NCI-H1417 treated with DMSO at 0.1 percent for 48 hours (cell line): ENCODE results near the gene ERC2.

Source experiments
- DNase-seq: peaks from one replicate; lab custom pipeline; 2025; lab: John Stamatoyannopoulos, UW

The ERC2 gene

DNA sequence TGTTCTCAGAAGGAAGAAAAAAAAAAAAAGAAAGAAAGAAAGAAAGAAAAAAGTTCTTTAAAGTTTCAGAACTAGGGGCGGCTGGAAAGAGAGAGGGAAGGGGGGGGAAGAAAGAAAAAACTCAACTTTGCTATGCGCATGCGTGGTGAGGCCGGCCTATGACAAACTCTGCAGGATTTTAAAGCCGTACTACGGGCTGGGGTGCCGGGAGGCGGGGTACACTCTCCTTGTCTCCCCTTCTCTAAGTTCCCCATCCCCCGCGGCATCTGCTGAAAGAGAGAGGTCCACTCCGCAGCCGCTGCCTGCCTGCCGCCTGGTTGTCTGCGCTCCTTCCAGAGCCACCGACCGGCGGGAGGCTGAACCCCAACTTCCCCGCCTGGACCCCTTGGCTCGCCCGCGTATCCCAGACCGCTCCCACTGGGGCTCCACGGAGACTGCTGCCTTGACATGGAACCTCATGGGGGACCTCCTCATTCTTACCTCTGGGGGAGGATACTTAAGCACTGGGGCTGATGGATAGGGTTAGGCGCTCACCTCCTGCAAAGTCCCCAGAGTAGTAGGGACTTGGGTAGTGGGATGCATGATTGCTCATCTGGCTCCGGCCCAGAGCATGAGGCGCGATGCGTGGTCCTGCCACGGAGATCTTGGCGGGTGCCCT is 979.7 kb downstream of the ERC2 start:
- DNase-seq, result no peak

- DNase-seq, result no peak
These were observed 980.7 kb downstream of the ERC2 start for GRCh38 chr3:55487381-55488241.

GRCh38 chr3:55486857-55487380 is 981.3 kb downstream of the ERC2 start, which contains the start of gene WNT5A:
Gene WNT5A (minus strand): TSS chr3:55487306. CDS start chr3:55486985, 321 bp downstream.
- DNase-seq, result no peak

DNA sequence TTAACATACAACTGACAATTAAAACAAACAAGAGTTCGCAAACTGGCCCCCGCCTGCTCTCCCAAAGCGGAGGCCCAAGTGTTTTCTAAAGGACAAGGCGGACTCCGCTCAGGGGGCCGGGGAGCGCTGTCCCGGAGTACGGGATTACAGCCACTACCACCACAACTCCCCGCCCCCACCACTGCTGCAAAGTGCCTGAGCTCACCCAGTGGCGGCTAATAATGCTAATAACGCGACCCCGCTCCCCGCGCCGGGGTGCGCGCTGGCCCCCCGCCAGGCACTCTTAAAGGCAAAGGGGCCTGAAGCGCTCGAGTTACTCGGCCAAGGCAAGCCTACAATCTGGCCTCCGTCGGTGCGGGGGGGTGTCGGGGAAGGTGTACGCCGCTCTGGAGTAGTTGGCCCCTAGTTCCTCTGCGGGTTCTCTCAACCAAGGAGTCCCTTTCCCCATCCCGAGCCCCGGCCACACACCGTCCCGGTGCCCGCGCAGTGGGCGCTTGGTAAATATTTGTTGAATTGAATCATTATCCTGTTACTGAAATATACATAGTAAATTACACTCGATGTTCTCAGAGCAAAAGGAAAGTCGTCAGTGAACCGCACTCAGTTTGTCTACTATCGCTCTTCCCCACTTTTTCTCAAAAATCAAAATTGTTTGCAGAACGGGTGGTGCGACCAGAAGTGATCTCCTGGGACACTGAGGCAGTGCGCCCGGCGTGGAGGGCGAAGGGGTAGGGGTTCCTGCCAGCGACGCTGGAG is 982.0 kb downstream of the ERC2 start:
- no peak for DNase-seq

DNA sequence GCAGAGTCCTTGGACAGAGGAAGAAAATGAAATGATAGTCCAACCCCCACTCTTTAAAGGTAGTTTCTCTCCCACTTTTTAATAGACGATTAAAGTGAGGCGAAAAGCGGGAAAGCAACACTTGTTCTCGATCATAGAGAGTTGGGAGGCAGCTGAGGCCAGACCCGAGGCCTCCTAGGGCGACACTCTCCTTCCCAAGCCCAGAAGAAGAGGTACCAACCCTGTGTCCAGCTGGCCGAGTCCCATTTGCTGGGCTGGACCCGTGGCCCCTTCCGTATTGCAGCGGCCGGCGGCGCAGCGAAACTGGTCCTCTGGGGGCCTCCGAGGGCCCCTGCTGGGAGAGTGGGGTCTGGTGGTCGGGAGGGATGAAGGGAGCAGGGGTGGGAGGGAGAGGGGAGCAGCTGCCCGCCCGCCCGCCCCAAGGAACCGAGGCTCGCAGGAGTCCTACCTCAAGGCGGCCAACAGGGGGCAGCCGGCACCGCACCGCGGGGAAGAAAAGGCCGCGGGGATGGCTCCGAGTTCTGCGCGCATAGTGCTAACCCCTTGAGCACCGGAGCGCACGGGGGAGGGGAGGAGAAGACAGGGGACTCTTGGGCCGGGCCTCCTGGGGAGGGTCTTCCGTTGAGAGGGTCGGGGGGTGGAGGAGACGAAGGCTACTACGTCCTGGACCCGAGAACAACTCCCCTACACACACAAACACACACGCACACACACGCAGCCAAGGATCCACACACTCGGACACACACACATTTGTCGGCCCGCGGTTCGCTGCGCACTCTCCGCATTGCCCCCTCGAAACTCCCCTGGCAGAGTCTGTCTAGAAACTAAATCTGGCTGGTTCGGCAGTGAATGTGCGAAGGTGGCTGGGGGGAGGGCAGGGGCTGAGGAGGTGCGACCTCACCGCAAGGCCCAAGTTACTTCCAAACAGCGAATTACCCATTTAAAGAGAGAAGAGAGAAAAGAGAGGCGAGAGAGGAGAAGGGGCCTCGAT is 983.2 kb downstream of the ERC2 start:
- no peak for DNase-seq

GRCh38 chr3:55484191-55484689 is 984.0 kb downstream of the ERC2 start:
- no peak for DNase-seq

- no peak for DNase-seq
These were observed 984.8 kb downstream of the ERC2 start for GRCh38 chr3:55483196-55484095.

- no peak for DNase-seq
These were observed 985.6 kb downstream of the ERC2 start for GRCh38 chr3:55482496-55483195.

DNA sequence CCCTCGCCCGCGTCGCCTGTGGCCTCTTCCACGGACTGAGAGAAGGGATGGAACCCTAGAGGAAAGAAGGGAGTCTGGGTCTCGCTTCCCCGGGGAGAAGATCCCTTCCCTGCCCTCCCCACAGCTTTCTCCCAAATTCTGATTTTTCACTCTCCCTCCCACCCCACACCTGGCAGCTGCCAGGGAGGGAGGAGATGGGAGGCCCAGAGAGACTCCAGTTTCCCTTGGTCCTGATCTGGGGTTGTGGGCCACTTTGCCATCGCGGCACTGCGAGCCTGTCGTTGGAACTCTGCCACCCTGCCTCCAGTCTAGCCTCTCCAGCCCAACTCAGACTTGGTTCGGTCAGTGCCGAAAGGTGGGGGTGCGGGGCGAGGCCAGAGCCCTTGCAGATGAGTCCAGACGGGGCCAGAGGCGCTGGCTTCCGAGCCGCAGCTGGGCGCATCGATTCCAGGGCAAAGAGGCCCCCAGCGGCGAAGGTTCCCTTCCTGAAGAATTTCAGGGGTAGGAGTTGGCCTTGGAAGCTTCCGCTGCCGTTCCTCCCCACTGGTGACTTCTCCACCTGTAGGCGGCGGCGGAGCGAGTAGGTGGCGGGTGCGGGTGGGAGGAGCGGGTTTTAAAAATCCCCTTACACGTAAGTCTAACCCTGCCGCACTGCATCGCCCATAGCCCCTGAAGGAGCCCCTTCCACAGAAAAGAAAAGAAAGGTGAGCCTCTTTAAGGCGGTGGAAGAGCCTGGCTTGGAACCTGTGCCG is 986.3 kb downstream of the ERC2 start:
- DNase-seq, result no peak

DNA sequence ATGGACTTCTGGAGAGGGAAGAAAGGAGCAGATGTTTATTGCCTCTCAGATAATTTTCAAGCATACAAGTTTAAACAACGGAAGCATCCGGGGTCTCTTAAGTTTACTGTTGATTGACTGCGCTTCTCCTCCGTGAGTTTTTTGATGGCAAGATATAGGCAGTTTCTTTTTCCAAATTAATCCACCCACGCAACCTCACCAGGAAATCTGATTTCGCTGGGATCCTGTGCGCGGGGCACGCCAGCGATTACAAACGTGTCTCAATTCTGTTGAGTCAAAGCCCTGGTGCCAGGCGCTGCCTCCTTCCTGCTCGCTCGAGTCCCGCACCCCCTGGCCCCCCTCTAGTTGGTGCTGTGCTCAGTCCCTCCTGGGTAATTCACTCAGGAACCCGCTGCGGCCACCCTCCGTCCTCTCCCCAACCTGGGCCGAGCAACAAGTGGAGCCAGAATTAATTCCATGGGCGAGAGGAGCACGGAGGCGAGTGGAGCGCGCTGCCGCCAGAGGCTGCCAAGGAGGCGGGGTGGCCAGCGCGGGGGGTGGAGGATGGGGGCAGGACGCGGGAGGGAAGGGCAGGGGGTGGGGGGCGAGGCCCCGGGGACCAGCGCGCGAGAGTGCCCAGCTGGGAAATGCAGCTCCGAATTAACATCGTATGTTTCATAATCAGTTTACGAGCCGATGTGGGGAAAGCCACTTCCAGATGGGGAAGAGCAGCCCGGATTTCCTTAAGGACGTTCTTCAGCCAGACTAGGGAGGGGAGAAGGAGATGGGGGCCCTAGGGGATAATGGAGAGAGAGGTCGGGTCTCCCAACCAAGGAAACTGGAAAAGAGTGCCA is 987.1 kb downstream of the ERC2 start:
- no peak for DNase-seq

- DNase-seq, result no peak
These were observed 990.7 kb downstream of the ERC2 start for GRCh38 chr3:55477306-55478303.

GRCh38 chr3:55476515-55476914 is 991.8 kb downstream of the ERC2 start:
- no peak for DNase-seq

GRCh38 chr3:55474213-55474632 is 994.0 kb downstream of the ERC2 start:
- no peak for DNase-seq

DNA sequence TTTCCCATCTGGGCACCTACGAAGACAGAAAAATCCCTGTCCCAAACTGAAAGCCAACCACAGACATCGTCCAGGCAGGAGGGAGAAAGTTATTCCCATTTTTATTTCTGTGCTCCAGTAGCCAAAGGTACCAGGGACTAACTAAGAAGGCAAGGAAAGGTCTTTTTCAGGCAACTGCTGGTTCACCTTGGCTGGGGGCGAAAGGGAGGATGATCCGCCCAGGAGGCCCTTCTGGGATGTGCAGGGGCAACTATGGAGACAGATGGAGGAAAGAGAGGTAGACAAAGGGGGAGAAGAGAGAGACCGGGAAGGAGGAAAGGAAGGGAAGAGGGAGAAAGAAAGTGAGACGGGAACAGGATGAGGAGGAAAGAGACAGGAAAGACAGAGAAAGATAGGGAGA is 994.5 kb downstream of the ERC2 start:
- DNase-seq, result no peak

GRCh38 chr3:55471522-55472280 is 996.6 kb downstream of the ERC2 start:
- DNase-seq, result no peak

DNA sequence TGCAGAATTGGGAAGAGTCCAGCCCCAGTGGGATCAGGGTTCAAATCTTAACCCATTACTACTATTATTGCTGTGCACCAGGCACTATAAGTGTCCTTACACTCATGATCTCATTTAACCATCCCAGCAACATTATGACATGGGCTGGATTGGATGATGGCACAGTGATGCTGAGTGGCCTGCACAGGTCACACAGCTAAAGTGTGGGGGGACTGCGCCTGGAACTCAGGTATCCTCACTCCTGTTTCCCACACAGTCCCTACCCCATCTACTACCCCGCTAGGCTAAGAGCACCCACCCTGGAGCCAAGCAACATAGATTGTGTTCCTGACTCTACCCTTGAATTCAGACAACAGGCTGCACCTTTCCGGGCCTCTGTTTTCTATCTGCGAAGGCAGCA is 997.2 kb downstream of the ERC2 start:
- no peak for DNase-seq
